H1 (cell line): ENCODE data around the gene SLITRK4. TPM values are rescaled to one million over a fixed set of nuclear protein-coding genes. Genes with fewer than 3 reads are reported as not detected.

ENCODE experiments used
- CTCF ChIA-PET: fragments of 300-600 bp; sonication (Branson Sonifier 250); formaldehyde crosslinking; loops from one replicate; lab custom pipeline; 2021; ENCODE audit not compliant: partially characterized antibody; lab: Charles Lee
- POLR2A ChIA-PET: fragments of 300-600 bp; sonication (Branson Sonifier 250); formaldehyde crosslinking; loops from one replicate; lab custom pipeline; 2021; ENCODE audit warnings: inconsistent platforms; ENCODE audit not compliant: partially characterized antibody; lab: Charles Lee
- DNase-seq, 2 experiments: peaks; one replicate each; pipeline versions ENCODE4 v3.0.0 to v3.0.0-alpha.2; 2010 to 2022; ENCODE audit warnings: low spot score in 2 of 2, low read depth in 1 of 2, mixed read lengths in 1 of 2
- FAIRE-seq: peaks from 2 replicates; lab custom pipeline; 2011; peaks lifted over from hg19 to GRCh38; lab: Jason Lieb, UNC
- H2AFZ ChIP-seq: 2 replicates; pipeline ENCODE4 v1.8.1; 2012; ENCODE audit warnings: low read length, inconsistent platforms
- H2AK5ac ChIP-seq: 2 replicates; pipeline ENCODE4 v1.6.1; 2013; ENCODE audit warnings: low read depth, low read length
- H2BK120ac ChIP-seq: replicated peaks from 2 replicates; pipeline ENCODE3; 2013; ENCODE audit warnings: low read depth, low read length, inconsistent platforms
- H2BK12ac ChIP-seq: 2 replicates; pipeline ENCODE4 v1.6.1; 2013; ENCODE audit warnings: low read depth, low read length
- H2BK15ac ChIP-seq: 2 replicates; pipeline ENCODE4 v1.6.1; 2013; ENCODE audit warnings: low read length
- H2BK20ac ChIP-seq: 2 replicates; pipeline ENCODE4 v1.6.1; 2013; ENCODE audit warnings: low read length
- H2BK5ac ChIP-seq: 2 replicates; pipeline ENCODE4 v1.6.1; 2013; ENCODE audit warnings: low read depth, low read length
- H3K14ac ChIP-seq: 2 replicates; pipeline ENCODE4 v1.6.1; 2013; ENCODE audit warnings: inconsistent platforms; ENCODE audit not compliant: insufficient read length
- H3K18ac ChIP-seq: 2 replicates; pipeline ENCODE4 v1.6.1; 2013; ENCODE audit warnings: low read length; ENCODE audit errors: extremely low read depth
- H3K23ac ChIP-seq: 2 replicates; pipeline ENCODE4 v1.6.1; 2013; ENCODE audit warnings: inconsistent platforms; ENCODE audit not compliant: insufficient read length
- H3K23me2 ChIP-seq: 2 replicates; pipeline ENCODE4 v1.6.1; 2013; ENCODE audit warnings: low read depth, low read length
- H3K27ac ChIP-seq: 2 replicates; pipeline ENCODE4 v1.6.1; 2011; ENCODE audit warnings: low read depth, low read length, inconsistent platforms
- H3K27me3 ChIP-seq, 4 experiments: replicated peaks in 1 of 4; 1 replicate in 1 of 4; 2 replicates in 3 of 4; pipeline versions ENCODE4 v1.6.1 to v1.8.1; 2011 to 2013; ENCODE audit warnings: low read length in 3 of 4, mild to moderate bottlenecking in 3 of 4, inconsistent platforms in 2 of 4, mixed read lengths in 2 of 4, moderate library complexity in 1 of 4; ENCODE audit not compliant: control insufficient read depth in 3 of 4, insufficient read depth in 3 of 4; ENCODE audit errors: extremely low read depth in 1 of 4
- H3K36me3 ChIP-seq, 4 experiments: 2 replicates each; pipeline versions ENCODE4 v1.6.1 to v1.8.1; 2011 to 2013; ENCODE audit warnings: mild to moderate bottlenecking in 4 of 4, low read length in 3 of 4, moderate library complexity in 2 of 4, control low read depth in 1 of 4, inconsistent platforms in 1 of 4; ENCODE audit not compliant: insufficient read depth in 4 of 4, control insufficient read depth in 2 of 4
- H3K4ac ChIP-seq: replicated peaks from 2 replicates; pipeline ENCODE3; 2013; ENCODE audit warnings: low read length, low read depth, mixed read lengths, inconsistent platforms; ENCODE audit not compliant: insufficient read length
- H3K4me1 ChIP-seq, 4 experiments: replicated peaks in 1 of 4; 1 replicate in 1 of 4; 2 replicates in 3 of 4; pipeline versions ENCODE4 v1.6.1 to v1.8.1; 2011 to 2013; ENCODE audit warnings: low read length in 3 of 4, inconsistent platforms in 2 of 4, mixed read lengths in 1 of 4; ENCODE audit not compliant: insufficient read depth in 4 of 4, control insufficient read depth in 3 of 4
- H3K4me2 ChIP-seq, 2 experiments: 2 replicates each; pipeline versions ENCODE4 v1.6.1 to v1.8.1; 2011 to 2013; ENCODE audit warnings: low read depth in 2 of 2, low read length in 2 of 2, control low read depth in 1 of 2, inconsistent platforms in 1 of 2, mild to moderate bottlenecking in 1 of 2; ENCODE audit not compliant: insufficient read depth in 1 of 2
- H3K4me3 ChIP-seq, 4 experiments: fragments of 200-600, 300-600 bp in 1 of 4; sonication (generic), shearing (Covaris generic), sonication (Bioruptor Twin) in 1 of 4; 2 replicates each; pipeline versions ENCODE4 v1.5.1 to v1.8.1; 2011 to 2016; ENCODE audit warnings: low read length in 4 of 4, low read depth in 3 of 4, control low read depth in 2 of 4, inconsistent platforms in 2 of 4, mild to moderate bottlenecking in 2 of 4, mixed read lengths in 1 of 4, moderate library complexity in 1 of 4; ENCODE audit not compliant: insufficient read depth in 2 of 4; ENCODE audit errors: extremely low read depth in 1 of 4
- H3K56ac ChIP-seq: replicated peaks from 2 replicates; pipeline ENCODE3; 2013; ENCODE audit warnings: low read depth, mild to moderate bottlenecking, mixed read lengths, low read length, inconsistent platforms; ENCODE audit not compliant: insufficient read length
- H3K79me1 ChIP-seq: 2 replicates; pipeline ENCODE4 v1.6.1; 2013; ENCODE audit warnings: low read depth, low read length, control low read depth
- H3K79me2 ChIP-seq, 2 experiments: 2 replicates each; pipeline versions ENCODE4 v1.6.1 to v1.8.1; 2012 to 2013; ENCODE audit warnings: low read length in 2 of 2, mild to moderate bottlenecking in 2 of 2, inconsistent platforms in 1 of 2; ENCODE audit not compliant: insufficient read depth in 2 of 2, control insufficient read depth in 1 of 2
- H3K9ac ChIP-seq, 4 experiments: replicated peaks in 1 of 4; 1 replicate in 1 of 4; 2 replicates in 3 of 4; pipeline versions ENCODE4 v1.6.1 to v1.8.1; 2011 to 2013; ENCODE audit warnings: low read depth in 3 of 4, low read length in 3 of 4, control low read depth in 2 of 4, mild to moderate bottlenecking in 2 of 4, moderate library complexity in 2 of 4, inconsistent platforms in 1 of 4; ENCODE audit errors: extremely low read depth in 1 of 4
- H3K9me3 ChIP-seq, 2 experiments: 2 replicates each; pipeline versions ENCODE4 v1.6.1 to v1.8.1; 2012 to 2013; ENCODE audit warnings: mild to moderate bottlenecking in 2 of 2, moderate library complexity in 2 of 2, control low read depth in 1 of 2, inconsistent platforms in 1 of 2, low read depth in 1 of 2, low read length in 1 of 2, mixed read lengths in 1 of 2; ENCODE audit not compliant: insufficient read depth in 2 of 2
- H4K20me1 ChIP-seq, 2 experiments: replicated peaks in 1 of 2; 2 replicates each; pipeline versions ENCODE3 to v1.8.1; 2011 to 2013; ENCODE audit warnings: inconsistent platforms in 2 of 2, low read length in 2 of 2, mild to moderate bottlenecking in 1 of 2; ENCODE audit not compliant: insufficient read depth in 2 of 2, control insufficient read depth in 1 of 2
- H4K5ac ChIP-seq: 2 replicates; pipeline ENCODE4 v1.6.1; 2013; ENCODE audit warnings: low read length, low read depth, mixed read lengths, inconsistent platforms; ENCODE audit not compliant: insufficient read length
- H4K8ac ChIP-seq: 2 replicates; pipeline ENCODE4 v1.8.0; 2013; ENCODE audit warnings: mild to moderate bottlenecking, moderate library complexity, low read length, inconsistent platforms; ENCODE audit not compliant: insufficient read depth; ENCODE audit errors: extremely low read depth
- H4K91ac ChIP-seq: replicated peaks from 2 replicates; pipeline ENCODE3; 2013; ENCODE audit warnings: low read length, mixed read lengths, inconsistent platforms; ENCODE audit not compliant: insufficient read length
- CBX5 ChIP-seq: fragments of 300-800, 300-1000 bp; sonication (generic); IDR thresholded peaks from 2 replicates; pipeline ENCODE4 v1.7.1; 2016; ENCODE audit warnings: antibody characterized with exemption, low read length, low read depth
- CEBPB ChIP-seq: IDR thresholded peaks from 2 replicates; pipeline ENCODE4 v1.6.1; 2012; ENCODE audit warnings: low read depth, low read length
- EZH2 ChIP-seq: fragments of 200-600 bp; sonication (generic); IDR thresholded peaks from 2 replicates; pipeline ENCODE4 v1.7.1; 2012; ENCODE audit warnings: low read depth, mild to moderate bottlenecking, moderate library complexity, low read length, inconsistent platforms; ENCODE audit not compliant: severe bottlenecking
- GABPA ChIP-seq: IDR thresholded peaks from 2 replicates; pipeline ENCODE4 v1.6.1; 2011; ENCODE audit warnings: mild to moderate bottlenecking, low read length, moderate library complexity, borderline replicate concordance; ENCODE audit not compliant: insufficient read depth
- JUND ChIP-seq: IDR thresholded peaks from 2 replicates; pipeline ENCODE4 v1.6.1; 2011; ENCODE audit warnings: mild to moderate bottlenecking, improper control_type of control experiment, low read length
- NANOG ChIP-seq: IDR thresholded peaks from 2 replicates; pipeline ENCODE4 v1.6.1; 2011; ENCODE audit warnings: low read length, low read depth, mild to moderate bottlenecking, inconsistent platforms; ENCODE audit not compliant: insufficient read depth, poor library complexity, severe bottlenecking
- POLR2A ChIP-seq, 2 experiments: IDR thresholded peaks; 1 replicate in 1 of 2; 2 replicates in 1 of 2; pipeline ENCODE4 v1.6.1; 2011; ENCODE audit warnings: low read depth in 2 of 2, low read length in 2 of 2, mild to moderate bottlenecking in 2 of 2; ENCODE audit errors: control extremely low read depth in 1 of 2
- RAD21 ChIP-seq, 2 experiments: IDR thresholded peaks in 1 of 2; conservative IDR thresholded peaks in 1 of 2; 2 replicates each; pipeline ENCODE4 v1.6.1; 2011; ENCODE audit warnings: low read depth in 2 of 2, low read length in 2 of 2, improper control_type of control experiment in 1 of 2, inconsistent platforms in 1 of 2, mild to moderate bottlenecking in 1 of 2, moderate library complexity in 1 of 2
- RBBP5 ChIP-seq: IDR thresholded peaks from 2 replicates; pipeline ENCODE4 v1.7.1; 2012; ENCODE audit warnings: low read depth, mild to moderate bottlenecking, inconsistent platforms, low read length, moderate library complexity, borderline replicate concordance
- RFX5 ChIP-seq: IDR thresholded peaks from 2 replicates; pipeline ENCODE4 v1.6.1; 2011; ENCODE audit warnings: low read depth, low read length, improper control_type of control experiment, borderline replicate concordance
- SP4 ChIP-seq: IDR thresholded peaks from 2 replicates; pipeline ENCODE4 v1.6.1; 2012; ENCODE audit warnings: low read length, inconsistent platforms
- TCF12 ChIP-seq: IDR thresholded peaks from 2 replicates; pipeline ENCODE4 v1.6.1; 2011; ENCODE audit warnings: low read depth, mild to moderate bottlenecking, low read length
- ZNF274 ChIP-seq: IDR thresholded peaks from 2 replicates; pipeline ENCODE4 v1.7.0; 2012; ENCODE audit warnings: low read length, borderline replicate concordance; ENCODE audit errors: extremely low read depth
- WGBS, 2 experiments: shearing (Covaris generic) in 1 of 2; methylation state at CpG; one replicate each; pipeline versions ENCODE4 v1.1.6 to v1.1.7; 2013 to 2015; ENCODE audit warnings: low lambda C conversion rate in 2 of 2, mixed read lengths in 2 of 2, inconsistent platforms in 1 of 2, low coverage in 1 of 2, missing lambda C conversion rate in 1 of 2; ENCODE audit not compliant: insufficient replicate concordance in 2 of 2, insufficient coverage in 1 of 2, insufficient read length in 1 of 2; ENCODE audit errors: extremely low coverage in 1 of 2, missing lambda C conversion rate in 1 of 2; 5-methylcytosine and 5-hydroxymethylcytosine counted together
- polyA plus RNA-seq, 7 experiments: library from polyadenylated mRNA; depleted of rRNA in 3 of 7; stranded (reverse) in 5 of 7; unstranded in 2 of 7; fragments of >200 nt in 5 of 7; fragments of 200-250 nt in 2 of 7; gene quantifications; 1 replicate in 5 of 7; 2 replicates in 1 of 7; 4 replicates in 1 of 7; pipeline versions ENCODE4 v1.2.1 to v1.2.3, GENCODE V29; 2011 to 2013; ENCODE audit warnings: missing spikeins in 2 of 7, mixed read lengths in 2 of 7
- total RNA-seq: library from RNA; stranded (reverse); fragmentation: NEBNext Ultra II Directional; extraction: Animal tissue kit (Norgen Biotek cat#: 25700); gene quantifications from 2 replicates; pipeline ENCODE4 v1.2.1, GENCODE V29; 2021
- TF ChIP-seq, protein P1 (sequence below): IDR thresholded peaks from 2 replicates; pipeline ENCODE4 v1.6.1; 2011; ENCODE audit warnings: low read length, improper control_type of control experiment

The SLITRK4 gene
- total and polyA plus RNA-seq, 2 of the 8 experiments (the other 6 are each of a cell fraction or from before 2014, with no cell fraction given): 3.1 to 8.2 TPM

DNA sequence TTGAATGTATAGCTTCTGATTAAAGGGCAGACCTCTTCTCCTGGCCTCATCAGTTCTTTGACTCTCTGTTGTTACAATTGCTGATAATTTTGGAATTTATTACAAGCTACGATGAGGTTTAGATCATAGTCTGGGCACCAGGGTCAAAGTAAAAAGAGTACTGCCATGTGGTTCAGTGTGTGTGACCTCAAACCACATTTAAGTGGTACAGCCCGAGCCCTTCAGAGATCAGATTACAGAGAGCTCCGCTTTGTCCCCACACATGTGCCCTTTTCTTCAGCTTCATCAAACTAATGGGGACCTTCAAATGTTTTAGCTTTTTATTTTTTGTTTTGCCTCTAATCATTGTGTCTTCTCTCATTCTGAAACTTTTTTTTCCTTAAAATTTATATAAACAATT lies 47.6 kb upstream of the SLITRK4 start:
- ChIA-PET CTCF (interaction anchor here (0.6 kb wide), 1 partner anchor 19 kb away, joined by 5 read pairs; no protein-coding TSS in a partner anchor), POLR2A (no interaction called here)
- Histone ChIP-seq H3K4me1 (no peaks in the 10 kb centered on the region), H3K4me2 (no peak overlapping the region), H3K14ac (no peak overlapping the region), H3K18ac (no peak overlapping the region), H3K79me2 (no peaks in the 10 kb centered on the region), H3K27ac (no peak overlapping the region), H4K20me1 (no peaks in the 10 kb centered on the region), H3K56ac (no peak overlapping the region), H3K36me3 (no peaks in the 10 kb centered on the region), H2BK15ac (no peak overlapping the region), H3K79me1 (no peaks in the 10 kb centered on the region), H4K91ac (no peak overlapping the region), H3K27me3 (no peaks in the 10 kb centered on the region), H3K23me2 (no peaks in the 10 kb centered on the region), H2BK120ac (no peak overlapping the region), H2AK5ac (no peak overlapping the region), H3K9me3 (no peaks in the 10 kb centered on the region), H2BK20ac (no peak overlapping the region), H4K5ac (no peak overlapping the region), H2AFZ (no peak overlapping the region), H3K4me3 (no peak overlapping the region), H3K23ac (no peak overlapping the region), H3K4ac (no peak overlapping the region), H2BK12ac (no peak overlapping the region), H3K9ac (no peak overlapping the region), H4K8ac (no peak overlapping the region), H2BK5ac (no peak overlapping the region)
- no peak for TF ChIP-seq EZH2
- no peak for TF ChIP-seq POLR2A (IDR thresholded peaks at IDR 0.05; ENCODE audit: control extremely low read depth in 1 of 2, low read depth in 2 of 2, low read length in 2 of 2)
- TF ChIP-seq GABPA: no peak
- TF ChIP-seq RFX5: no peak
- TF ChIP-seq RBBP5: no peak
- TF ChIP-seq TCF12: no peak
- TF ChIP-seq JUND: no peak
- no peak for TF ChIP-seq CBX5
- no peak for TF ChIP-seq CEBPB
- no peak for TF ChIP-seq ZNF274
- TF ChIP-seq RAD21 (IDR thresholded peaks at IDR 0.05 in 1 of 2, conservative IDR thresholded peaks at IDR 0.05 in 1 of 2; ENCODE audit: low read depth in 2 of 2, low read length in 2 of 2): no peak
- TF ChIP-seq, protein P1, sequence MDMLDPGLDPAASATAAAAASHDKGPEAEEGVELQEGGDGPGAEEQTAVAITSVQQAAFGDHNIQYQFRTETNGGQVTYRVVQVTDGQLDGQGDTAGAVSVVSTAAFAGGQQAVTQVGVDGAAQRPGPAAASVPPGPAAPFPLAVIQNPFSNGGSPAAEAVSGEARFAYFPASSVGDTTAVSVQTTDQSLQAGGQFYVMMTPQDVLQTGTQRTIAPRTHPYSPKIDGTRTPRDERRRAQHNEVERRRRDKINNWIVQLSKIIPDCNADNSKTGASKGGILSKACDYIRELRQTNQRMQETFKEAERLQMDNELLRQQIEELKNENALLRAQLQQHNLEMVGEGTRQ: no peak
- TF ChIP-seq SP4: no peak
- TF ChIP-seq NANOG: no peak
- WGBS, 2 experiments: 56% methylated on average over 3 of the region's 3 CpGs; no CpG with 5 or more reads in 1 of the 2 experiments
- DNase-seq (no peak), FAIRE-seq (no peak)
